ENCODE measurements around the gene LRRC3. TPM values are rescaled to one million over a fixed set of nuclear protein-coding genes. Genes with fewer than 3 reads are reported as not detected.

Gene LRRC3
- polyA plus RNA-seq, 3 donors, result 4.6 to 5.6 (median 5.2) TPM

DNA sequence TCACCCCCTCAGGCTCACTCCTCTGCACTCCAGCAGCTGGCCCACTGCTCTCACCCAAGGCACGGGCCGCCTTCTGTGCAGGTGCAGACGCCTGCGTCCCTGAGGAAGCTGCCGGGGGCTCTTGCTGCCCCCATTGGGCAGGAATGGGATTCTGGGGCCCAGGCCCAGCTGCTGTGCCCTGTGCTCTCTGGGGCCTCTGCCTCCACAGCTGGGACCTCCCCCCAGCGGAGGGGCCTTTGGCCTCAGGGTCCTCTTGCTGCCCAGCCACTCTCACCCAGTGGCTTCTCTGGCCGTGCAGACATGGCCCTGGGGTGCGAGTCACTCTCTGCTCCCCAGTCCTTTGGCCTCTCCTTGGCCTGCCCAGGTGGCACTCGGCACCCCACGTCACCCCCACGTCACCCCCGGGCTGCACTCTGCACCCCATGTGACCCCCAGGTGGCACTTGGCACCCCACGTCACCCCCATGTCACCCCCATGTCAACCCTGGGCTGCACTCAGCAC is 19.1 kb upstream of the LRRC3 start:
- DNase-seq, result no peak

DNA sequence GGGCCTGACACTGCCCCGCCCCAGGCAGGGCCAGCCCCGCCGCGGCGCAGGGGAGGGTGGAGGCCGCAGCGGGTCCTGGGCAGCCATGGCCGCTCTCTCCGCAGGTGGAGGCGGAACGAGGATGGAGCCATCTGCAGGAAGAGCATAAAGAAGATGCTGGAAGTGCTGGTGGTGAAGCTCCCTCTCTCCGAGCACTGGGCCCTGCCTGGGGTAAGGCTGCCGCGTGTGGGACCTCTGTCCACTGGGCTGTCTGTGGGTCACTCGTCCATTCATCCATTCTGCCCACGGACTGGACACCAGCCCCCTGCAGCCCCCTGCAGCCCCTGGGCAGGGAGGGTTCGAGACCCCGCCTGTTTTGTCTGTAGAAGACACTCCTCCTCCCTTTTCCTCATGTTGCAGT is 18.4 kb upstream of the LRRC3 start:
- no peak for DNase-seq

DNA sequence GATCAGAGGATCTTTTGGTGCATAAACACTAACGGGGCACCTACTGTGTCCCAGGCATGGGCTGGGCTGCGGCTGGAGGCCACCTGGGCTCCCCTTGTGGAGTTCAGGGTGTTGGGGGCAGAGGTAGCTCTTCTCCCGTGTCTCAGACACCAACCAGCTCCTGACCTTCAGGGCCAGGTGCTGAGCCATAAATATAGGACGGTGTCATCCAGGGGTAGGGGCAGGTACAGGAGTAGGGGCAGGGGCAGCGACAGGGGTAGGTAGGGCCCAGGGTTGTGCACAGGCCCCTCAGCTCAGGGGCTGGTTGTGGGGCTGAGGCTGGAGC is 18.0 kb upstream of the LRRC3 start:
- no peak for DNase-seq

DNA sequence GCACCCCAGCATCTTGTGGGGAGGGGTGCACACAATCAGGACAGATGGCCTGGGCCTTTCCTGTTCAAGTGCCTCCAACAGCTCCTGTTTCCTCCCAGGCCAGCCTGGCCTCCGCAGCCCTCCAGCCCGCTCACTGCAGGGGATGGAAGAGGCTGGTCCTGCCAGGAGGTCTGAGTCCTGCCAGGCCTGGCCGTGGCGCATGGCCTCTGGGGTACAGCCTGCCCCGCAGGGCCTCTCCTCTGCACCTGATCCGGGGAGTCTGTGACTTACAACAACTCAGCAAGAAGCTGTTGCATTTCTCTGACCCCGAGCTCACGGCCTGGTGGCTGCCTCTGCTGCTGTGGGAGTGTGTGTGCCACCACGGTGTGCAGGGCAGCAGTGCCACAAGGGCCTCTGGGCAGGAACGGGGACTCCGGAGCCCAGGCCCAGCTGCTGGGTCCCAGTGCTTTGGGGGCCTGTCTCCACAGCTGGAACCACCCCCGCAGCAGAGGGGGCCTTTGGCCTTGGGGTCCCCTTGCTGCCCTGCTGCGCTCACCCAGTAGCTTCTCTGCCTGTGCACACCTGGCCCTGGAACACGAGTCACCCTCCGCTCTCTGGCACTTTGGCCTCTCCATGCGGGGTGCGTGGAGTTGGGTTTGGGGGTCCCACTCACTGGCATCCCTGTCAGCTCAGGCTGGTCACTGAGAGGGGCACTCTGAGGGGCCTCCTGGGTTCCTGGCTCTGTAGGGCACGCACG is 17.4 kb upstream of the LRRC3 start:
- no peak for DNase-seq

DNA sequence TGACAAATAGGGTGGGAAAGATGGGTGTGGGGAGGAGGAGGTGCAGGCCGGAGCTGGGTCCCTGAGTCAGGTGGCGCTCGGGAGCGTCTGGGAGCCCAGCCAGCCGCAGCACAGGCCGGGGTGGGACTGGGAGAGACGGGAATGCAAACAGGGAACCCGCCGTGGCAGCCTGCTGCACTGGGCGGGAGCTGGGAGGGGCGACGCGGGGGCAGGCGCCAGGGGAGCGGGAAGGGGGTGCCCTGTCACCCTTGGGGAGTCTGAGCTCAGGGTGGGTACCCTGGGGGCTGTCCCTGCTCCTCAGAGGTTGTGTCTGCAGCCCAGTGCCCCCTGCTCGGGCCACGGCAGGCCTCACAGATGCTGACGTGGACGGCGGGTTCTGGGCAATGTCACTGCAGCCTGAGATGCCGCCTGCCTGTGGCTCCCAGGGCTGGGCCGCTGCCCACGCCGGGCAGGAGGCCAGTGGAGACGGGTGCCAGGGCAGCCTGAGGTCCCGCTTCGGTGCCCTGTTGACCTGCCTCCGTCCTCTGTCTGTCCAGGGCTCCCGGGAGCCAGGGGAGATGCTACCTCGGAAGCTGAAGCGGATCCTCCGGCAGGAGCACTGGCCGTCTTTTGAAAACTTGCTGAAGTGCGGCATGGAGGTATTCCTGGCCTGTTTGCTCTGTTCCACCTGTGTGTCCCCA is 16.6 kb upstream of the LRRC3 start:
- no peak for DNase-seq

DNA sequence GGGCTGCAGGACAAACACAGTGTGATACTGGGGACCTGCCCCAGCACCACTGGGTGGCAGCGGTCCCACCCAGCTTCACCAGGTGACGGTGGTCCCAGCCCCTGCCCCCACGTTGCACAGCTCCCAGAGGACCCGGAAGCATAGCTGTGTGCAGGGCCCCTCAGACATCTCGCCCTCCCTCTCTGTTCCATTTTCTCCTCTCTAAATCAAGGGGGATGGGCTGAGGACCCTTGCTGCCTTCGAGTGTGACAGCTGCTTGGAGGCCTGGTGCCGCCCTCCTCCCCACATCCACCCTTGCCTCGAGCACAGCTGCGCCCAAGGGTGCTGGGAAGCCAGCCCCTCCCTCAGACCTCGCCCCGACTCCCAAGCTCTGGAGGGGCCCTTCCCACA is 16.1 kb upstream of the LRRC3 start:
- no peak for DNase-seq

DNA sequence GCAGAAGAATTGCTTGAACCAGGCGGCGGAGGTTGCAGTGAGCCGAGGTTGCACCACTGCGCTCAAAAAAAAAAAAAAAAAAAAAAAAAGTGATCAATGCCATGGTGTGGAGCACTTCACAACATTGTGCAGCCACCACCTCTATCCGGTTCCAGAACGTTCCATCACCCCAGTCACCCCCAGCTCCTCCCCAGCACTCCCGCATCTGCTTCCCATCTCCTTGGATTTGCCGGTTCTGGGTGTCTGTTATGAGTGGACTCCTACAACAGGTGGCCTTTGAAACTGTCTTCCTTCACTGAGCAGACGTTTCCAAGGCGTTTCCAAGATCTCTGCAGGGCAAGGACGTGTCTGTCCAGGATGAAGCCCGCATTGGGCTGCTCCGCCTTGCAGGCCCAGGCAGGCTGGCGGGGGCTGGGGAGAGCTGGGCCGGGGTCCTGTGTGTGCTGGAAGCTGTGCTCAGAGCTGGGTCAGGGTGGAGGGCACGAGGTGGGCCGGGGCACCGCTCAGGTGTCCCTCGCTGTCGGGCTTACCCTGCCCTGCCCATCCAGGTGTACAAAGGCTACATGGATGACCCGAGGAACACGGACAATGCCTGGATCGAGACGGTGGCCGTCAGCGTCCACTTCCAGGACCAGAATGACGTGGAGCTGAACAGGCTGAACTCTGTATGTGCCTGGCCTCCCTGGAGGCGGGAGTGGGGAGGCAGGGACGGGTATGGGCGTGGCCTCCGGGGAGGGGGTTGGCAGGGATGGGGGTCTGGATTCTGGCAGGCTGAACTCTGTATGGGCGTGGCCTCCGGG is 14.9 kb upstream of the LRRC3 start:
- DNase-seq, result no peak

DNA sequence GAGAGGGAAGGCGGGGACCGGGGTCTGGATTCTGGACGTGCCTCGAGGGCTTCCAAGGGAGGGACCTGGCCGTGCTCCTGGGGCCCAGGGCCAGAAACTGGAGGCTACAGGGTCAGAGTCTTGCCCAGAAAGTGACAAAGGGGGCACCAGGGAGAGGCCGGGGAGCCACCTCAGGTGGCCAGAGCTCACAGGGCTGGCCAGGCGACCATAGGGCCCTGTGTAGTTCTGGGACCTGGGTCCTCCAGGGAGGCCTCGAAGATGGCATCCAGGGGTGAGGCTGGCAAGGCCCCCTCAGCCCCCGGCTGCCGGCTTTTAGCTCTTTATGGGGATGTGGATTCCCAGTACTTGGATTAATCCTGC is 14.3 kb upstream of the LRRC3 start:
- no peak for DNase-seq

DNA sequence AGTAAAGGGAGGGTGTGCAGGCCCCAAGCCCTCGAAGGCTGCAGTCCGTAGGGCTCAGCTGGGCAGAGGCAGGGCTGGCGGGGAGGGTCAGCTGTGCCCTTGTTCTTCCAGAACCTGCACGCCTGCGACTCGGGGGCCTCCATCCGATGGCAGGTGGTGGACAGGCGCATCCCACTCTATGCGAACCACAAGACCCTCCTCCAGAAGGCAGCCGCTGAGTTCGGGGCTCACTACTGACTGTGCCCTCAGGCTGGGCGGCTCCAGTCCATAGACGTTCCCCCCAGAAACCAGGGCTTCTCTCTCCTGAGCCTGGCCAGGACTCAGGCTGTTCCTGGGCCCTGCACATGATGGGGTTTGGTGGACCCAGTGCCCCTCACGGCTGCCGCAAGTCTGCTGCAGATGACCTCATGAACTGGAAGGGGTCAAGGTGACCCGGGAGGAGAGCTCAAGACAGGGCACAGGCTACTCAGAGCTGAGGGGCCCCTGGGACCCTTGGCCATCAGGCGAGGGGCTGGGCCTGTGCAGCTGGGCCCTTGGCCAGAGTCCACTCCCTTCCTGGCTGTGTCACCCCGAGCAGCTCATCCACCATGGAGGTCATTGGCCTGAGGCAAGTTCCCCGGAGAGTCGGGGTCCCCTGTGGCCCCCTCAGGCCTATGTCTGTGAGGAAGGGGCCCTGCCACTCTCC is 13.6 kb upstream of the LRRC3 start:
- no peak for DNase-seq

DNA sequence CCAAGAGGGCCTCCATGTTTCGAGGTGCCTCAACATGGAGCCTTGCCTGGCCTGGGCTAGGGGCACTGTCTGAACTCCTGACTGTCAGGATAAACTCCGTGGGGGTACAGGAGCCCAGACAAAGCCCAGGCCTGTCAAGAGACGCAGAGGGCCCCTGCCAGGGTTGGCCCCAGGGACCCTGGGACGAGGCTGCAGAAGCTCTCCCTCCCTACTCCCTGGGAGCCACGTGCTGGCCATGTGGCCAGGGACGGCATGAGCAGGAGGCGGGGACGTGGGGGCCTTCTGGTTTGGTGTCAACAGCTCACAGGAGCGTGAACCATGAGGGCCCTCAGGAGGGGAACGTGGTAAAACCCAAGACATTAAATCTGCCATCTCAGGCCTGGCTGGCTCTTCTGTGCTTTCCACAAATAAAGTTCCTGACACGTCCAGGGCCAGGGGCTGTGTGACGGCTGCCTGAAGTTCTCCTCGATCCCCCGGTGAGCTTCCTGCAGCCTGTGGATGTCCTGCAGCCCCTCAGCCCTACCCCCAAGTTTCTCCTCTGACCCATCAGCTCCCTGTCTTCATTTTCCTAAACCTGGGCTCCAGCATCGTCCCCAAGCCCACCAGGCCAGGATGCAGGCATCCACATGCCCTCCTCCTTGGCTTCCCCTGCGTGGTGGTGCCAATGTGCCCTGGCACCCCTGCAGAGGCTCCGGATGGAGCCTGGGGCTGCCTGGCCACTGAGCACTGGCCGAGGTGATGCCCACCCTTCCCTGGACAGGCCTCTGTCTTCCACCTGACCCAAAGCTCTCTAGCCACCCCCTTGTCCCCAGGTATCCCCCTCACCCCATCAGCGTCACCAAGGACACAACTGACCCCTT is 12.8 kb upstream of the LRRC3 start:
- DNase-seq, result no peak

DNA sequence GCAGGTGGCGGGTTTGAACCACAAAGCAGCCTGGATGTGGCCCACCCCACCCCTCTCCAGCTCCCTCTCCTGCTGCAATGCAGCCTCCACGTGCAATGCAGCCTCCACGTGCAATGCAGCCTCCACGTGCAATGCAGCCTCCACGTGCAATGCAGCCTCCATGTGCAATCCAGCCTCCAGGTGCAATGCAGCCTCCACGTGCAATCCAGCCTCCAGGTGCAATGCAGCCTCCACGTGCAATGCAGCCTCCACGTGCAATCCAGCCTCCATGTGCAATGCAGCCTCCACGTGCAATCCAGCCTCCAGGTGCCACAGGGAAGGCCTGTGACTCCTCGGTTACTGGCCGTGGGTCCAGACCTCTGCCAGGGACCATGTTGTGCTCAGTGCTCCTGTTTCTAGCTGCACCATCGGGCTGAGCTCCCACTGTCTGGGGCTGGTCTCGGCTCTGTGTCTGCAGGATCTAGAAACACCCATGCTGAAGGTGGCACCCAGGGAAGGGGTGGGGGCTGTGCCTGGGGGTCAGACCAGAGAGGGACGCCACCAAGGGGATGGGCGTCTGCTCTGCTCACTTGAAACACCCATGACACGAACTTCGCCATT is 11.9 kb upstream of the LRRC3 start:
- DNase-seq, result no peak

DNA sequence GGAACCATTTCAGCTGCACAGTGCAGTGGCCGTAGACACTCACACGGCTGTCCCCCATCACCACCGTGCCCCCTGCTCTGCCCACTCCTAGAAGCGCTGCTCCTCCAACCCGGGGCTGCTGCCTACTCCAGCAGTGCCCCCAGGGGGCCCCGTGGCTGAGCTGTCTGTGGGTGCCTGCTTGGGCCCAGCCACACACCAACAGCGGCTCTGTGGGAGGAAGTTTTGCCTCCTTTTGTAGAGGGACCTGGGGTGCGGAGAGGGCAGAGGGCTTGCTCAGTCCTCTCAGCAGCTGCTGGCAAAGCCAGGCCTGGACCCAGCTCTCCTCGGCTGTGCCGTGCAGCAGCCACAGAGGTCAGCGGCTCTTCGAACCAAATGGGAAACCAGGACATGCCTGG is 11.4 kb upstream of the LRRC3 start:
- no peak for DNase-seq

DNA sequence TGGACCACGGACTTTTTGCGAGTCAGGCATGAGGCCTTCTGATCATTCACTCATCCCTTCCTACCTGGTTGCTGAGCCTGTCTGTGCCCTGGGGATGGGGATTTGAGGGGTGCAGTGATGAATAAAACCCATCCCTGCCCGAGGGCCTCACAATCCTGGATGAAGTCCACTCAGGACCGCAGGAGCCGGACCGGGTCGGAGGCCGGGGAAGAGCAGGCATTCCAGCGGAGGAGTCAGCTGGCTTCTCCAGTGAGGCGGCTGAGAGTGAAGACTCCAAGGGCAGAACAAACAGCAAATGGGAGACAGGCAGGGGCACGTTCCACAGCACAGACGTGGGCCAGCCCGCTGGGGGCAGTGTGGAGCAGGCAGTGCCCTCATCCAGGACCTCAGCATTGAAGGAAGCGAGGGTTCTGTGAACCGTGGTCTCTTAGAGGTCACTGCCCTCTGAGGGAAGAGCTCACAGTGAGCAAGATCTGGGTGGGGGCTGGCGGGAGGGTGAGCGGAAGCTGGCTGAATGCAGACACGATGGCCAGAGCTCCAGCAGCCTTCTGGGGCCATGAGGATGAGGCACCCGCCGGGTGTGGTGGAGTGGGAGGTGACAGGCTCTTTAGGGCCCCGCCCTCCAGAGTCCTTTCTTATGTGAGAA is 10.9 kb upstream of the LRRC3 start:
- DNase-seq, result no peak

DNA sequence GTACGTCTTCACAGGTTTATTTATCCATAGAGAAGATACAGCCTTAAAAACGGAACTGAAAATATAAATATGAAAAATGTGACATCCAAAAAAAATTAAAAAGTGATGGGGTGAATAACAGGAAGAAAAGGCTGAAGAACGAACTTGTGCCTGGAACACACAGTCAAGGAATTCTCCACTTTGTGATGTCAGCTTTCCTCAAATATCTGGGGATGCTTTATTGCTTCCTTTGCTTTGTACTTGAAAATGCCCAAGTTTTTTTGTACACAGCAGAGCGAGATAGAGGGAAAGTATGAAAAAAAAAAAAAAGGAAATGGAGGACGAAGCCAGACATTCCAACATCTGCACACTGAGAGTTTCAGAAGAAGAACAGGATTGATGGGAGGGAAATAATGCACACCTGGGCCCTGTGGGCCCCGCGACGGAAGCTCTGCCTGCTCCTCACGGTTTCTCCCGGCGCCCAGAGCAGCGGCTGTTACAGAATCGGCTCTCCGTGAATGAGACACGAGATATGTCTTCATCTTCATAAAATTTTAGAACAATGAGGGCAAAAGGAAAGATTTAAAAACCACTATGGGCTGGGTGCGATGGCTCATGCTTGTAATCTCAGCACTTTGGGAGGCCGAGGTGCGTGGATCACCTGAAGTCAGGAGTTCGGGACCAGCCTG is 10.0 kb upstream of the LRRC3 start:
- DNase-seq, result no peak

DNA sequence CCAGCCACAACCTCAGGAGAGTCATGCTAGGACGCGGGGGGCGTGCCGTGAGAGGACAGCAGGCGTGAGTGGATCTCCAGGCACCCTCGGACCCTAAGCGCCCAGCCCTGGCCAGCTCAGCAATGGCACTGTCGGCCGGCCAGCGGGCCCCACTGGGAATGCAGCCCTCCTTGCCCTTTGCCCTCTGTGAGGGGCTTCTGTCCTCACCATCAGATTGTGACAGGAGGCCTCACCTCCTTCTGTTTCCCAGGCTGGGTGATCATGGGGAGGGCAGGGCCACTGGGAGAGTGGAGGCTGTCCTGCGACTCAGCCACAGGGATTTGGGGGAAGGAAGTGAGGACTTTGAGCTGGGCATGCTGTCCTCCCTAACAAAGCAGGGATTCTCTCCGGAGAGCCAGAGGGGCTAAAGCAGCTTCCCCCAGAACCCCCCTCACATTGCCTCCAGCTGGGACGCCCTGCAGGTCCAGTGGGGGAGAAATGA is 6.6 kb upstream of the LRRC3 start:
- DNase-seq, result no peak

DNA sequence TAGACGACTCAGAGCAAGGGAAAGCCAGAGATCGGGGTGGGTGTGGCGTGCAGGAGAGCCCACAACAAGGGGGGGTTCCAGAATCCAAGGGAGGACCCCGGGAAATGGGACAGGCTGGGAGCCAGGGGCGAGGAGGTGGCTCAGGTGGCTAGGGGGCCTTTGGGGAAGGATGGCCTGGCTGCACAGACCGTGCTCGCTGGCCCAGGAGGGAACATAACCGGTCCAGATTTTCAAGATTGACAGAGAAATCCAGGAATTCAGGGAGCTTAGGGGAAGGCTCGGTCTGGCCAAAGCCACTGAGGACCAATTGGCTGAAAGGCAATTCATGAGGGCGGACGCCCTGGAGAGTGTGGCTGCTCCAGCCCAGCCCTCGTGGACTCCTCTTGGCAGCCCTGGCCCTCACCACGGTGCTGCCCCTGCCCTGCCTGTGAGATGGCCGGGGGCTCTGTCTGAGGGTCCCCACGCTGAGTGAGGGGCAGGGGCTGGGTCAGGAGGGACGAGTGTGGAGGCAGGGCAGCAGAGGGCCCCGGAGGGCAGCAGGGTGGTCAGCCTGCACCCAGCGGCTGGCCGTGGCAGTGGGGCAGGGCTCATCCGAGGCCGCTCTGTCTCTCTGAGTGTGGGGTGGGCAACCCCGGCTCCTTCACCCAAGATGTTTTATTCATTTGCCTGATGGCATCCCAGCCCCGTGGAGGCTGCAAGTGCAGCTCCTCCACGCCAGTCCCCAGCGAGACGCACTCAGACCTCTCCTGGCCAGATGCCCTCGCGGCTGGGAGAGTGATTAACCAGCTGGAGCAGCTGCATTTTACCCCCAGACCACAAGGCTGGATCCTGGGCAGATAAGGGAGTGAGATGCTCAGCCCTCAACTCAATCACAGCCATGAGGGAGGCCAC is 5.6 kb upstream of the LRRC3 start:
- DNase-seq, result no peak

DNA sequence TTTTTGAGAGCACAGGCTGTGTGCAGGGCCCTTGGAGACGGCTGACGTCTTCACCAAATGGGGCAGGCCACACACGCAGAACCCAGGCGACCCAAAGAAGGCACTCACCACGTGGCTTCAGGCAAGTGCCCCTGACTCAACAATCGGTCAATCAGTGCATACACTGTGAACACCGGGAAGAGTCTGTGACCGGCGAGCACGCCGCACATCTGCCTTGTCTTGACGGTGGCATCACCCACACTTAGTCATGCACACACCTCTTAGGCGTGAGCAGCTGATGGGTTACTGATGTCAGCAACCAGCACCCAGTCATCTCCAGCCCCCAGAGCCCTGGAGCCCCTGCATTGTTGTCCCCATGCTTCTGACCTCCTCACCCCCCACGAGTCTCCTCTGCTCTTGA is 4.9 kb upstream of the LRRC3 start:
- no peak for DNase-seq

DNA sequence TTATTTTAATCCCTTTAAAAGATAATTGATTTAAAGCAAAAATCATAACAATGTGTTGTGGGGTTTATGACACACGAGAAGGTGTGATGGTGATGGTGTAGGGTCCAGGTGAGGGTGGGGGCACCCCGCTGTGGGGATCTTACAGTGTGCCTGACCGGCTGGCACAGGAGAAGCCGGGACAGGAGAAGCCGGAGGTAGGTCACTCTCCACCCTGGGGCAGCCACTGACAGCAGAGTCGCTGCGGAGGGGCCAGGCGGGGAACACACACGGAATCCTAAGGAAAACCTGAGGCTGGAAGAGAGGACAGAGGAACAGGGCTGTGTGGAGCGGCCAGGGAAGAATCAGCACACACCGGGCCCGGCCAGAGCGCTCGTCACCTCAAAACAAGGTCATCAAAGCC is 4.3 kb upstream of the LRRC3 start:
- DNase-seq, result no peak

DNA sequence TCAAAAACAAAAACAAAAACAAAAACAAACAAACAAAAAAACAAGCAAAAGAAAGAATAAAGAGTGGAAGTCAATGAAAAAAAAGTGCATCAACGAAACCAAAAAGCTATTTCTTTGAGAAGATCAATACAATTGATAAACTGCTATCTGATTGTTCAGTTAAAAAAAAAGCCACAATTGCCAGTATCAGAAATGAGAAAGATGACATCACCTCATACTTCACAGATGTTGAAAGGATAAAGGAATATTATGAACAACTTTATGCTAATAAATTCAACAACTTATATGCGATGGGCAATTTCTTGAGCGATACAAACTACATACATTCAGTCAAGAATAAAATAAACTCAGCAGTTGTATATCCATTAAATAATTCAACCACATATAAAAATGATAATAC is 2.2 kb upstream of the LRRC3 start:
- no peak for DNase-seq
